ENCODE results near the gene ZNF462. TPM values are rescaled to one million over a fixed set of nuclear protein-coding genes. Genes with fewer than 3 reads are reported as not detected.

ZNF462 gene
- total and polyA plus RNA-seq, 4 donors = 0.35 to 2.1 (median 1.4) TPM

- H3K36me3 ChIP-seq (ENCODE audit: control insufficient read depth in 4 of 4, insufficient read depth in 3 of 4, low read depth in 1 of 4, low read length in 3 of 4) = no peaks in the 10 kb centered on the region
- WGBS = 3% methylated on average over 15 of the region's 15 CpGs
- peaks cover 8 to 48% (median 33%) of the 10 kb centered on the region in 4 donors for H3K4me1 ChIP-seq (ENCODE audit: control insufficient read depth in 4 of 4, insufficient read depth in 4 of 4, low read length in 3 of 4)
- peaks cover 0 to 18% (median 9%) of the 10 kb centered on the region in 4 donors for H3K27me3 ChIP-seq (ENCODE audit: control insufficient read depth in 4 of 4, insufficient read depth in 4 of 4, low read length in 3 of 4)
- TF ChIP-seq NR2F2 (IDR thresholded peaks at IDR 0.05) = no peak
- TF ChIP-seq YY1 (IDR thresholded peaks at IDR 0.05) = no peak
- TF ChIP-seq, protein P1, sequence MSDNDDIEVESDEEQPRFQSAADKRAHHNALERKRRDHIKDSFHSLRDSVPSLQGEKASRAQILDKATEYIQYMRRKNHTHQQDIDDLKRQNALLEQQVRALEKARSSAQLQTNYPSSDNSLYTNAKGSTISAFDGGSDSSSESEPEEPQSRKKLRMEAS (IDR thresholded peaks at IDR 0.05) = no peak
- no peak for TF ChIP-seq FOXA2 (IDR thresholded peaks at IDR 0.05)
- no peak for TF ChIP-seq CTCF (IDR thresholded peaks at IDR 0.05; ENCODE audit: low read depth, low read length, missing input control)
- no peak for TF ChIP-seq HNF4G (IDR thresholded peaks at IDR 0.05)
- TF ChIP-seq, protein P2, sequence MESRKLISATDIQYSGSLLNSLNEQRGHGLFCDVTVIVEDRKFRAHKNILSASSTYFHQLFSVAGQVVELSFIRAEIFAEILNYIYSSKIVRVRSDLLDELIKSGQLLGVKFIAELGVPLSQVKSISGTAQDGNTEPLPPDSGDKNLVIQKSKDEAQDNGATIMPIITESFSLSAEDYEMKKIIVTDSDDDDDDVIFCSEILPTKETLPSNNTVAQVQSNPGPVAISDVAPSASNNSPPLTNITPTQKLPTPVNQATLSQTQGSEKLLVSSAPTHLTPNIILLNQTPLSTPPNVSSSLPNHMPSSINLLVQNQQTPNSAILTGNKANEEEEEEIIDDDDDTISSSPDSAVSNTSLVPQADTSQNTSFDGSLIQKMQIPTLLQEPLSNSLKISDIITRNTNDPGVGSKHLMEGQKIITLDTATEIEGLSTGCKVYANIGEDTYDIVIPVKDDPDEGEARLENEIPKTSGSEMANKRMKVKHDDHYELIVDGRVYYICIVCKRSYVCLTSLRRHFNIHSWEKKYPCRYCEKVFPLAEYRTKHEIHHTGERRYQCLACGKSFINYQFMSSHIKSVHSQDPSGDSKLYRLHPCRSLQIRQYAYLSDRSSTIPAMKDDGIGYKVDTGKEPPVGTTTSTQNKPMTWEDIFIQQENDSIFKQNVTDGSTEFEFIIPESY (IDR thresholded peaks at IDR 0.05) = no peak
- no peak for TF ChIP-seq TAF1 (conservative IDR thresholded peaks at IDR 0.05)
- TF ChIP-seq RAD21 (IDR thresholded peaks at IDR 0.05) = no peak
- TF ChIP-seq, protein P3, sequence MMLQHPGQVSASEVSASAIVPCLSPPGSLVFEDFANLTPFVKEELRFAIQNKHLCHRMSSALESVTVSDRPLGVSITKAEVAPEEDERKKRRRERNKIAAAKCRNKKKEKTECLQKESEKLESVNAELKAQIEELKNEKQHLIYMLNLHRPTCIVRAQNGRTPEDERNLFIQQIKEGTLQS (IDR thresholded peaks at IDR 0.05) = no peak
- no peak for TF ChIP-seq JUND (IDR thresholded peaks at IDR 0.05)
- no peak for TF ChIP-seq EGR1 (IDR thresholded peaks at IDR 0.05; ENCODE audit: low read depth in 2 of 2)
- TF ChIP-seq REST (IDR thresholded peaks at IDR 0.05) = no peak
- TF ChIP-seq FOXA1 (IDR thresholded peaks at IDR 0.05) = no peak
- TF ChIP-seq RXRA (IDR thresholded peaks at IDR 0.05) = no peak
- TF ChIP-seq SP1 (IDR thresholded peaks at IDR 0.05) = no peak
- no peak for TF ChIP-seq HNF4A (conservative IDR thresholded peaks at IDR 0.05)
- TF ChIP-seq GABPA (IDR thresholded peaks at IDR 0.05 in 1 of 2, conservative IDR thresholded peaks at IDR 0.05 in 1 of 2) = no peak
- peak overlapping the region; percentile 73 to 80 for H3K27ac ChIP-seq (ENCODE audit: low read depth in 1 of 2, low read length in 2 of 2)
- DNase-seq (ENCODE audit: low spot score) = no peak
- peak overlapping the region; percentile 24 to 27 for H3K9ac ChIP-seq (ENCODE audit: low read depth in 1 of 2, low read length in 2 of 2)
- H3K4me3 ChIP-seq (ENCODE audit: low read depth in 1 of 3, low read length in 3 of 3) = peak overlapping the region in 2 of 3 donors; percentile 38 to 50
- no peaks in the 10 kb centered on the region for H3K9me3 ChIP-seq (ENCODE audit: control insufficient read depth in 4 of 4, low read length in 3 of 4)
These were observed 1.3 kb upstream of the ZNF462 start for GRCh38 chr9:106861640-106862109.

All from liver (tissue), 9 donors.